H1 (cell line): ENCODE measurements around the gene ZBTB25. TPM values are rescaled to one million over a fixed set of nuclear protein-coding genes. Genes with fewer than 3 reads are reported as not detected.

ENCODE experiments used
- BRCA1 ChIP-seq: IDR thresholded peaks from 2 replicates; pipeline ENCODE4 v1.6.1; 2012; ENCODE audit warnings: low read depth, low read length, improper control_type of control experiment
- POLR2A ChIP-seq, 2 experiments: IDR thresholded peaks; 1 replicate in 1 of 2; 2 replicates in 1 of 2; pipeline ENCODE4 v1.6.1; 2011; ENCODE audit warnings: low read depth in 2 of 2, low read length in 2 of 2, mild to moderate bottlenecking in 2 of 2; ENCODE audit errors: control extremely low read depth in 1 of 2
- POU5F1 ChIP-seq: IDR thresholded peaks from 2 replicates; pipeline ENCODE4 v1.6.1; 2011; ENCODE audit warnings: low read depth, mild to moderate bottlenecking, low read length, moderate library complexity
- RAD21 ChIP-seq, 2 experiments: IDR thresholded peaks in 1 of 2; conservative IDR thresholded peaks in 1 of 2; 2 replicates each; pipeline ENCODE4 v1.6.1; 2011; ENCODE audit warnings: low read depth in 2 of 2, low read length in 2 of 2, improper control_type of control experiment in 1 of 2, inconsistent platforms in 1 of 2, mild to moderate bottlenecking in 1 of 2, moderate library complexity in 1 of 2
- SP2 ChIP-seq: IDR thresholded peaks from 2 replicates; pipeline ENCODE4 v1.6.1; 2012; ENCODE audit warnings: mild to moderate bottlenecking, low read length, inconsistent platforms
- YY1 ChIP-seq: IDR thresholded peaks from 2 replicates; pipeline ENCODE4 v1.6.1; 2011; ENCODE audit warnings: low read depth, mild to moderate bottlenecking, low read length
- polyA plus RNA-seq, 7 experiments: library from polyadenylated mRNA; depleted of rRNA in 3 of 7; stranded (reverse) in 5 of 7; unstranded in 2 of 7; fragments of >200 nt in 5 of 7; fragments of 200-250 nt in 2 of 7; gene quantifications; 1 replicate in 5 of 7; 2 replicates in 1 of 7; 4 replicates in 1 of 7; pipeline versions ENCODE4 v1.2.1 to v1.2.3, GENCODE V29; 2011 to 2013; ENCODE audit warnings: missing spikeins in 2 of 7, mixed read lengths in 2 of 7
- total RNA-seq: library from RNA; stranded (reverse); fragmentation: NEBNext Ultra II Directional; extraction: Animal tissue kit (Norgen Biotek cat#: 25700); gene quantifications from 2 replicates; pipeline ENCODE4 v1.2.1, GENCODE V29; 2021
- TF ChIP-seq, protein P1 (sequence below): fragments of 300-600 bp; sonication (generic); IDR thresholded peaks from 2 replicates; pipeline ENCODE4 v1.7.1; 2012; ENCODE audit warnings: low read length, moderate library complexity, mild to moderate bottlenecking, inconsistent platforms; ENCODE audit not compliant: insufficient replicate concordance

The ZBTB25 gene
- total and polyA plus RNA-seq, 2 of the 8 experiments (the other 6 are each of a cell fraction or from before 2014, with no cell fraction given), result 5.4 to 11.4 TPM

DNA sequence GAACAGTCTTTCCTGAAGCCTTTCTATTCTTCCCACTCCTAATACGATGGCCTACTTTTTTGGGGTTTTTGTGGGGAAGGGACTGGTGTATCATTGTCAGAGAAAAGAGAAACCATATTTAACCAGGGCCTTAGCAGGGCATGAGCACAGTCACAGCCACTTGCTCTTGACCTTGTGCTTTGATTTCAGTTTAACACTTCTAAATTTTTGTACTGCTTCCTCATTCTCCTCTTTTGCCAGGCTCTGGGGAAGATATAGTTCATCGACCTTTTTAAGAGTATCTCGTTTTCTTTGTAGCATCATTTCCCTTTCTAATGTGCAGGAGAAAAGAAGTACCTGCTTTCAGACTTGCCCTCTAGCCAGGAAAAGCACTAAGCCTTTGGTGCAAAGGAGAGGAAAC is 3.1 kb upstream of the ZBTB25 start (continued):
- TF ChIP-seq, protein P1, sequence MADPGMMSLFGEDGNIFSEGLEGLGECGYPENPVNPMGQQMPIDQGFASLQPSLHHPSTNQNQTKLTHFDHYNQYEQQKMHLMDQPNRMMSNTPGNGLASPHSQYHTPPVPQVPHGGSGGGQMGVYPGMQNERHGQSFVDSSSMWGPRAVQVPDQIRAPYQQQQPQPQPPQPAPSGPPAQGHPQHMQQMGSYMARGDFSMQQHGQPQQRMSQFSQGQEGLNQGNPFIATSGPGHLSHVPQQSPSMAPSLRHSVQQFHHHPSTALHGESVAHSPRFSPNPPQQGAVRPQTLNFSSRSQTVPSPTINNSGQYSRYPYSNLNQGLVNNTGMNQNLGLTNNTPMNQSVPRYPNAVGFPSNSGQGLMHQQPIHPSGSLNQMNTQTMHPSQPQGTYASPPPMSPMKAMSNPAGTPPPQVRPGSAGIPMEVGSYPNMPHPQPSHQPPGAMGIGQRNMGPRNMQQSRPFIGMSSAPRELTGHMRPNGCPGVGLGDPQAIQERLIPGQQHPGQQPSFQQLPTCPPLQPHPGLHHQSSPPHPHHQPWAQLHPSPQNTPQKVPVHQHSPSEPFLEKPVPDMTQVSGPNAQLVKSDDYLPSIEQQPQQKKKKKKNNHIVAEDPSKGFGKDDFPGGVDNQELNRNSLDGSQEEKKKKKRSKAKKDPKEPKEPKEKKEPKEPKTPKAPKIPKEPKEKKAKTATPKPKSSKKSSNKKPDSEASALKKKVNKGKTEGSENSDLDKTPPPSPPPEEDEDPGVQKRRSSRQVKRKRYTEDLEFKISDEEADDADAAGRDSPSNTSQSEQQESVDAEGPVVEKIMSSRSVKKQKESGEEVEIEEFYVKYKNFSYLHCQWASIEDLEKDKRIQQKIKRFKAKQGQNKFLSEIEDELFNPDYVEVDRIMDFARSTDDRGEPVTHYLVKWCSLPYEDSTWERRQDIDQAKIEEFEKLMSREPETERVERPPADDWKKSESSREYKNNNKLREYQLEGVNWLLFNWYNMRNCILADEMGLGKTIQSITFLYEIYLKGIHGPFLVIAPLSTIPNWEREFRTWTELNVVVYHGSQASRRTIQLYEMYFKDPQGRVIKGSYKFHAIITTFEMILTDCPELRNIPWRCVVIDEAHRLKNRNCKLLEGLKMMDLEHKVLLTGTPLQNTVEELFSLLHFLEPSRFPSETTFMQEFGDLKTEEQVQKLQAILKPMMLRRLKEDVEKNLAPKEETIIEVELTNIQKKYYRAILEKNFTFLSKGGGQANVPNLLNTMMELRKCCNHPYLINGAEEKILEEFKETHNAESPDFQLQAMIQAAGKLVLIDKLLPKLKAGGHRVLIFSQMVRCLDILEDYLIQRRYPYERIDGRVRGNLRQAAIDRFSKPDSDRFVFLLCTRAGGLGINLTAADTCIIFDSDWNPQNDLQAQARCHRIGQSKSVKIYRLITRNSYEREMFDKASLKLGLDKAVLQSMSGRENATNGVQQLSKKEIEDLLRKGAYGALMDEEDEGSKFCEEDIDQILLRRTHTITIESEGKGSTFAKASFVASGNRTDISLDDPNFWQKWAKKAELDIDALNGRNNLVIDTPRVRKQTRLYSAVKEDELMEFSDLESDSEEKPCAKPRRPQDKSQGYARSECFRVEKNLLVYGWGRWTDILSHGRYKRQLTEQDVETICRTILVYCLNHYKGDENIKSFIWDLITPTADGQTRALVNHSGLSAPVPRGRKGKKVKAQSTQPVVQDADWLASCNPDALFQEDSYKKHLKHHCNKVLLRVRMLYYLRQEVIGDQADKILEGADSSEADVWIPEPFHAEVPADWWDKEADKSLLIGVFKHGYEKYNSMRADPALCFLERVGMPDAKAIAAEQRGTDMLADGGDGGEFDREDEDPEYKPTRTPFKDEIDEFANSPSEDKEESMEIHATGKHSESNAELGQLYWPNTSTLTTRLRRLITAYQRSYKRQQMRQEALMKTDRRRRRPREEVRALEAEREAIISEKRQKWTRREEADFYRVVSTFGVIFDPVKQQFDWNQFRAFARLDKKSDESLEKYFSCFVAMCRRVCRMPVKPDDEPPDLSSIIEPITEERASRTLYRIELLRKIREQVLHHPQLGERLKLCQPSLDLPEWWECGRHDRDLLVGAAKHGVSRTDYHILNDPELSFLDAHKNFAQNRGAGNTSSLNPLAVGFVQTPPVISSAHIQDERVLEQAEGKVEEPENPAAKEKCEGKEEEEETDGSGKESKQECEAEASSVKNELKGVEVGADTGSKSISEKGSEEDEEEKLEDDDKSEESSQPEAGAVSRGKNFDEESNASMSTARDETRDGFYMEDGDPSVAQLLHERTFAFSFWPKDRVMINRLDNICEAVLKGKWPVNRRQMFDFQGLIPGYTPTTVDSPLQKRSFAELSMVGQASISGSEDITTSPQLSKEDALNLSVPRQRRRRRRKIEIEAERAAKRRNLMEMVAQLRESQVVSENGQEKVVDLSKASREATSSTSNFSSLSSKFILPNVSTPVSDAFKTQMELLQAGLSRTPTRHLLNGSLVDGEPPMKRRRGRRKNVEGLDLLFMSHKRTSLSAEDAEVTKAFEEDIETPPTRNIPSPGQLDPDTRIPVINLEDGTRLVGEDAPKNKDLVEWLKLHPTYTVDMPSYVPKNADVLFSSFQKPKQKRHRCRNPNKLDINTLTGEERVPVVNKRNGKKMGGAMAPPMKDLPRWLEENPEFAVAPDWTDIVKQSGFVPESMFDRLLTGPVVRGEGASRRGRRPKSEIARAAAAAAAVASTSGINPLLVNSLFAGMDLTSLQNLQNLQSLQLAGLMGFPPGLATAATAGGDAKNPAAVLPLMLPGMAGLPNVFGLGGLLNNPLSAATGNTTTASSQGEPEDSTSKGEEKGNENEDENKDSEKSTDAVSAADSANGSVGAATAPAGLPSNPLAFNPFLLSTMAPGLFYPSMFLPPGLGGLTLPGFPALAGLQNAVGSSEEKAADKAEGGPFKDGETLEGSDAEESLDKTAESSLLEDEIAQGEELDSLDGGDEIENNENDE, result no peak
- TF ChIP-seq RAD21 (IDR thresholded peaks at IDR 0.05 in 1 of 2, conservative IDR thresholded peaks at IDR 0.05 in 1 of 2; ENCODE audit: low read depth in 2 of 2, low read length in 2 of 2), result no peak
- TF ChIP-seq POU5F1, result no peak
- no peak for TF ChIP-seq BRCA1
- peak in 1 of 2 experiments; percentile 33; a peak in 1 of 3 replicates for TF ChIP-seq POLR2A (IDR thresholded peaks at IDR 0.05; ENCODE audit: control extremely low read depth in 1 of 2, low read depth in 2 of 2, low read length in 2 of 2)
- no peak for TF ChIP-seq YY1
- TF ChIP-seq SP2, result no peak
- TF ChIP-seq, all 59 proteins: peak for 1
